ENCODE data around the gene SMYD2.

DNA sequence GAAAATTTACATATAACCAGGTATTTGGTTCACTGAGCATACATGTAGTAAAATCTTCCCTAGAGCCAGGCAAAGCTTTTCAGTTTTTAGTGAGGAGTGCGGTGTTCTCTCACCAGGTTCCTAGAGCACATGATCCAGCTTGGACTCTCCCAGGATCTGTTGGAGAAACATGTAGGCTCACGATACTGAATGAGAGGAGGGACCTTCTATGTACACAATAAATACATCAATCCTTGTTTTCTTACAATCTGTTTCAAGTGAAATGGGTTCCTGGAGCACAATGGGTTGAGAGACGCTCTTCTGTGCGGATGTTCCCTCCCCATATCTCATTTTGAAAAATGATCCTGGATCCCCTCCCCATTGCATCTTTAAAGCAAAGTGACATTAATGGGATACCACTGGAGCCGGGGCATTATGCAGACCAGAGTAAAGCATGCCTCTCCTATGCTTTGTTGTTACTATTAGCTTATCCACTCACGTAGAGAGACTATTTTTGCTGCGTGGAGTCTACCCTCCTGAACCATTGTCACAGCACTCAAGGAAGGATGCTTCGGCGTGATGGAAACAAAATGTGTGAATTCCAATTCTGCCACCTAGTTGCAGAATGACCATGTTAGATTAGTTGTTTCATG, 19.3 kb downstream of the SMYD2 start:
- TF ChIP-seq CTCF (IDR thresholded peaks at IDR 0.05) (no peak), POLR2A (IDR thresholded peaks at IDR 0.05) (no peak)

Data from testis (tissue), 2 donors.